ENCODE measurements around the gene CD300H. TPM values are rescaled to one million over a fixed set of nuclear protein-coding genes. Genes with fewer than 3 reads are reported as not detected.

The CD300H gene
- total RNA-seq (not detected), polyA plus RNA-seq (not detected)
- long read RNA-seq, donor 1: 0 reads
- long read RNA-seq, donor 2: 0 reads

DNA sequence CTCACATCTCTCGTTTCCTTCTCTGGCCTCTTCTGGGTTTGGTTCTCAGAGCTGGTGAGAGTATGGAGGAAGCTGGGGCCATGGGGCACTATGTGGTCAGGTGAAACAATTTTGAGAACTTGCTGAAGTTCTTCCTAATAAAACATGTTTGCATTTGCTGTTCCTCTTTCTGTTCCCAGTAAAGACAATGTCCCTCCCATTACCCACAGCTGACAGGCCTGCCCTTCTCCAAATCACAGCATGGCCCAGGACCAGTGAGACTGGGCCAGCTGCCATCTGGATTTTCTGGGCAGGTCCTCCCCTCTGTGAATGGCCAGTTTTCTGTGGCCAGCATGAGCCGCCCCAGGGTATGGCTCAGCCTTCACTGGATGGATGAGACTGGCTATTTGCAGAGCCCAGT is at the start of gene CD300H:
TSS of gene CD300H (minus strand) at position 113 of the 400 bp plus-strand sequence.
- WGBS, 3 donors: 56 to 76% (median 75%) methylated on average over 2 of the region's 2 CpGs
- intact Hi-C loops (cut with DNase I): no loop called here
- DNase-seq: no peak

DNA sequence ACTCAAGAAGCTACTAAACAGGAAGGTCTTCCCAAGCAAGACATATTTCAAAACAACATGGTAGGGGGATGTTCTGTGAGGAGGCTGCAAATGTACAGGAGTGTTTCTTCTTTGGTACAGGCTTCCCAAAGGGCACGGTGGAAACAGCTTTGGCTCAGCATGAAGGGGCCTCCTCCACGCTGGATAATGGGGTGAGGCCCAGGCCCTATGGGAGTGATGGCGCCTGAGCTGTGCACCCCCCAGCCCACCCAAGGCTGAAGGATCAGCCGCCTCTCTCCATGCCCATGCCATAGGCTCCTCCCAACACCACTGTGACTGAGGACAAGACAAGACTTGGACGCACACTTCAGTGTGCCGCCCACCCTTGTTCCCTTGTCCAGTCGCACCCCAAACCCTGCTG is 49.4 kb upstream of the CD300H start:
- intact Hi-C loops (cut with DNase I): no loop called here
- TF ChIP-seq, protein P1, sequence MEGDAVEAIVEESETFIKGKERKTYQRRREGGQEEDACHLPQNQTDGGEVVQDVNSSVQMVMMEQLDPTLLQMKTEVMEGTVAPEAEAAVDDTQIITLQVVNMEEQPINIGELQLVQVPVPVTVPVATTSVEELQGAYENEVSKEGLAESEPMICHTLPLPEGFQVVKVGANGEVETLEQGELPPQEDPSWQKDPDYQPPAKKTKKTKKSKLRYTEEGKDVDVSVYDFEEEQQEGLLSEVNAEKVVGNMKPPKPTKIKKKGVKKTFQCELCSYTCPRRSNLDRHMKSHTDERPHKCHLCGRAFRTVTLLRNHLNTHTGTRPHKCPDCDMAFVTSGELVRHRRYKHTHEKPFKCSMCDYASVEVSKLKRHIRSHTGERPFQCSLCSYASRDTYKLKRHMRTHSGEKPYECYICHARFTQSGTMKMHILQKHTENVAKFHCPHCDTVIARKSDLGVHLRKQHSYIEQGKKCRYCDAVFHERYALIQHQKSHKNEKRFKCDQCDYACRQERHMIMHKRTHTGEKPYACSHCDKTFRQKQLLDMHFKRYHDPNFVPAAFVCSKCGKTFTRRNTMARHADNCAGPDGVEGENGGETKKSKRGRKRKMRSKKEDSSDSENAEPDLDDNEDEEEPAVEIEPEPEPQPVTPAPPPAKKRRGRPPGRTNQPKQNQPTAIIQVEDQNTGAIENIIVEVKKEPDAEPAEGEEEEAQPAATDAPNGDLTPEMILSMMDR (IDR thresholded peaks at IDR 0.05): no peak
- Histone ChIP-seq H3K36me3 (ENCODE audit: insufficient read depth in 1 of 2, low read depth in 1 of 2) (no peaks in the 10 kb centered on the region), H3K4me1 (no peaks in the 10 kb centered on the region), H3K9me3 (no peaks in the 10 kb centered on the region), H3K4me3 (no peak overlapping the region), H3K27ac (no peak overlapping the region), H3K27me3 (ENCODE audit: insufficient read depth in 3 of 3, low read length in 2 of 3) (peaks cover 0 to 20% (median 5%) of the 10 kb centered on the region in 3 donors)
- ATAC-seq (no peak), DNase-seq (no peak)
- WGBS, 3 donors: 91 to 93% (median 92%) methylated on average over 7 of the region's 7 CpGs

More for the DNA sequence above, at the start of gene CD300H:
- Histone ChIP-seq H3K27me3 (ENCODE audit: insufficient read depth in 3 of 3, low read length in 2 of 3) (peaks cover 0 to 6% (median 0%) of the 10 kb centered on the region in 3 donors), H3K9me3 (no peaks in the 10 kb centered on the region), H3K27ac (no peak within 1 kb of the TSS), H3K4me3 (no peak within 1 kb of the TSS), H3K4me1 (no peaks in the 10 kb centered on the region), H3K36me3 (ENCODE audit: insufficient read depth in 1 of 2, low read depth in 1 of 2) (no peaks in the 10 kb centered on the region)
- ATAC-seq: no peak
- TF ChIP-seq, protein P1 (IDR thresholded peaks at IDR 0.05): no peak

DNA sequence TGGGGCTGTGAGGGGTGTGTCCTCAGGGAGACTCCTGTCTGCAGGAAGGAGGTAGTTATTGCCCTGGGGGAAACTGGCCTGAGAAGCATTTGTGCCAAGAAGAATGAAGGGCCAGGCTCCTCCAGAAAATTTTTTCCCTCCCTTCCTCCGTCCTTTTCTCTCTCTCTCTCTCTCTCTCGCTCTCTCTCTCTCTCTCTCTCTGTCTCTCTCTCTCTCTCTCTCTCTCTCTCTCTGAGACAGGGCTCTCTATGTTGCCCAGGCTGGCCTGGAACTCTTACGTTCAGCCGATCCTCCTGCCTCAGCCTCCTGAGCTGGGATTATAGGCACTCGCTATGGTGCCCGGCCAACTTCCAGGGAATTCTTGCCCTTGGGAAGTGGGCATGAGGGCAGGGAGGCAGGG is 44.7 kb upstream of the CD300H start:
- Histone ChIP-seq H3K4me3 (no peak overlapping the region), H3K27me3 (ENCODE audit: insufficient read depth in 3 of 3, low read length in 2 of 3) (peaks cover 0 to 32% (median 3%) of the 10 kb centered on the region in 3 donors), H3K9me3 (no peaks in the 10 kb centered on the region), H3K4me1 (no peaks in the 10 kb centered on the region), H3K36me3 (ENCODE audit: insufficient read depth in 1 of 2, low read depth in 1 of 2) (no peaks in the 10 kb centered on the region), H3K27ac (no peak overlapping the region)
- TF ChIP-seq, protein P1 (IDR thresholded peaks at IDR 0.05): no peak
- intact Hi-C loops (cut with DNase I): no loop called here
- 74 to 89% (median 84%) methylated on average over 5 to 6 of the region's 6 CpGs for WGBS, 3 donors
- ATAC-seq (no peak), DNase-seq (no peak)

DNA sequence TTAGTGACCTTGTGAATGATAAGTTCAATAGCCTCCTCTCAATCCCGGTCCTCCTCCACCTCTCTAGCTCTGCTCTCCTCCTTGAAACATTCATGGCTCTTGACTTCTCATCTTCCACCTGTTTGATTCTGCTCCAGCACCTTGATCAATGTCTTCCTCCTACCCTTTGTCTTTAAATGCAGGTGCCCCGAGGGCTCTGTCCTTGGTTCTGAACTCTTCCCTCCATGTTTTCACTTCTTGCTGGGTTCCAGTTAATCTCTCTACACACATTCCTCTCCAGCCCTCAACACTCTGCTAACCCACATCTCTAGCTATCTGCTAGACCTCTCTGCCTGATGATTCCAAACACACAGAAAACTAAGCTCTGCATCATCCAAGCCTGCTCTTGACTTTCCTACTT is 42.8 kb upstream of the CD300H start:
- H3K27me3 ChIP-seq (ENCODE audit: insufficient read depth in 3 of 3, low read length in 2 of 3): peaks cover 0 to 17% (median 3%) of the 10 kb centered on the region in 3 donors
- H3K9me3 ChIP-seq: no peaks in the 10 kb centered on the region
- no peak for ATAC-seq
- no peaks in the 10 kb centered on the region for H3K4me1 ChIP-seq
- intact Hi-C loops (cut with DNase I): no loop called here
- H3K4me3 ChIP-seq: no peak overlapping the region
- 28 to 34% (median 31%) methylated on average over 2 of the region's 2 CpGs for WGBS, 3 donors
- no peak for DNase-seq
- TF ChIP-seq, protein P1 (IDR thresholded peaks at IDR 0.05): no peak
- H3K36me3 ChIP-seq (ENCODE audit: insufficient read depth in 1 of 2, low read depth in 1 of 2): no peaks in the 10 kb centered on the region
- no peak overlapping the region for H3K27ac ChIP-seq

DNA sequence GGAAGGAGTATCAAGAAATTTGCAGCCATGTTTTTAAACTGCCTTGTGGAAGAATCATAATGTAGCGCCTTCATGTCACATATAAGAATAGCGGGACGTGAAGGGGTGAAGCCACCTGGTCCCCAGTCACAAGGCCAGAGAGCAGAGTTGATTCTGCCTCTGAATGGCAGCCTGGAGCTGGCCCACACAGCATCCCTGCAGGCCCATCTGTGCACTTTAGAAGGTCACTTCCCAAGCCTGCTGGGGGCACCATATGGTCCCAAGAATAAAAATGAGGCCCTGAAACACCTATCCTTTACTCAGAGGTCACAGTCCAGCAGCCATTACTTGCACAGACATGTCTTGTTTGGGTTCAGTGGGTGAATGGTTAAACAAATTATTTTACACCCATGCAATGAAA is 41.2 kb upstream of the CD300H start:
- Histone ChIP-seq H3K27ac (no peak overlapping the region), H3K9me3 (no peaks in the 10 kb centered on the region), H3K4me3 (no peak overlapping the region), H3K27me3 (ENCODE audit: insufficient read depth in 3 of 3, low read length in 2 of 3) (peaks cover 0 to 12% (median 0%) of the 10 kb centered on the region in 3 donors), H3K4me1 (no peaks in the 10 kb centered on the region), H3K36me3 (ENCODE audit: insufficient read depth in 1 of 2, low read depth in 1 of 2) (no peaks in the 10 kb centered on the region)
- intact Hi-C loops (cut with DNase I): no loop called here
- 91 to 96% (median 94%) methylated on average over 3 of the region's 3 CpGs for WGBS, 3 donors
- TF ChIP-seq, protein P1 (IDR thresholded peaks at IDR 0.05): no peak
- DNase-seq (no peak), ATAC-seq (no peak)

Measured in psoas muscle (tissue), 8 donors.